HG03135 (cell line): ENCODE results near the gene PLEKHG4.
A peak's percentile ranks its signal among the peaks of the same experiment; 100 is the strongest.

ENCODE experiments used
- ATAC-seq: cut with Tn5 transposase; IDR thresholded peaks from one replicate; pipeline ENCODE4 v1.9.1; 2021; ENCODE audit warnings: mild to moderate bottlenecking, moderate library complexity; ENCODE audit not compliant: unreplicated experiment

PLEKHG4 gene

GRCh38 chr16:67245674-67246080, 33.7 kb upstream of the PLEKHG4 start:
- ATAC-seq: no peak

GRCh38 chr16:67246081-67246755, 33.1 kb upstream of the PLEKHG4 start:
- no peak for ATAC-seq

- no peak for ATAC-seq
Observed at GRCh38 chr16:67246756-67247191, 32.6 kb upstream of the PLEKHG4 start.

GRCh38 chr16:67247192-67248072, 31.9 kb upstream of the PLEKHG4 start, which contains the start of gene FHOD1:
Gene FHOD1, minus strand, starts transcription at chr16:67247481. Its CDS starts 71 bp downstream, at chr16:67247410.
- ATAC-seq: peak; percentile 56

- no peak for ATAC-seq
Observed at GRCh38 chr16:67248073-67248400, 31.3 kb upstream of the PLEKHG4 start.

GRCh38 chr16:67248401-67249177, 30.7 kb upstream of the PLEKHG4 start, which contains the start of gene SLC9A5:
Gene SLC9A5, plus strand, starts transcription at chr16:67248979. Its CDS starts 36 bp downstream, at chr16:67249015.
- ATAC-seq: no peak

- no peak for ATAC-seq
Observed at GRCh38 chr16:67249178-67250044, 29.9 kb upstream of the PLEKHG4 start.

- no peak for ATAC-seq
Observed at GRCh38 chr16:67250045-67250327, 29.3 kb upstream of the PLEKHG4 start.

GRCh38 chr16:67252609-67253497, 26.5 kb upstream of the PLEKHG4 start:
- ATAC-seq: no peak

GRCh38 chr16:67254801-67255552, 24.4 kb upstream of the PLEKHG4 start:
- ATAC-seq: no peak

- no peak for ATAC-seq
Observed at GRCh38 chr16:67255553-67256221, 23.6 kb upstream of the PLEKHG4 start.

GRCh38 chr16:67256701-67257230, 22.6 kb upstream of the PLEKHG4 start:
- no peak for ATAC-seq

GRCh38 chr16:67257486-67258160, 21.7 kb upstream of the PLEKHG4 start:
- no peak for ATAC-seq

- ATAC-seq: no peak
Observed at GRCh38 chr16:67258161-67258835, 21.0 kb upstream of the PLEKHG4 start.

GRCh38 chr16:67259705-67260104, 19.6 kb upstream of the PLEKHG4 start:
- ATAC-seq: no peak

- ATAC-seq: no peak
Observed at GRCh38 chr16:67260426-67261063, 18.8 kb upstream of the PLEKHG4 start.
